Measurements from ENCODE around the gene E2F2.

DNA sequence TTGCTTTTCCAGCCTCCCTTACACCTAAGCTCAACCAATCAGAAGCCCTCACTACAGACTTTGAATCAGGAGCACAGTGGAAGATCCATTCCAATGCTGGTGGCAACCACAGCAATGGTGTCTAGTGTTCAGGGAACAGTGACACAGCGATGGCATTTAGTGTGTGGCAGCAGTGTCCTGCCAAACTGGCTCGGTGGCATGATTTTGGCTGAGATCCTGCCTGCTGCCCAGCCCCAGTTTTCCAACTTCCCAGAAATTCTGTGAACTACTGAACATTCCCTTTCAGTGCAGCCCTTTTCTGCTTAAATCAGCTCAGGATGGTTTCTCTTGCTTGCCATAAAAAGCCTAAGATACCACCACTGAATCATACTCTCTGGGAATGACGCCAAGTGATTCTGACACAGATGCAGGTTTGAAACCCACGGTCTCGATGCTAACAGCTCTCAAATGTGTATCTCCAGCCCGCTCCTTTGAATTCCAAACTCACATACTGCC lies 55.9 kb downstream of the E2F2 start:
- no peak for TF ChIP-seq ZNF331 (CRISPR knock-in tag; IDR thresholded peaks at IDR 0.05; ENCODE audit: low read depth)
- TF ChIP-seq, protein P1, sequence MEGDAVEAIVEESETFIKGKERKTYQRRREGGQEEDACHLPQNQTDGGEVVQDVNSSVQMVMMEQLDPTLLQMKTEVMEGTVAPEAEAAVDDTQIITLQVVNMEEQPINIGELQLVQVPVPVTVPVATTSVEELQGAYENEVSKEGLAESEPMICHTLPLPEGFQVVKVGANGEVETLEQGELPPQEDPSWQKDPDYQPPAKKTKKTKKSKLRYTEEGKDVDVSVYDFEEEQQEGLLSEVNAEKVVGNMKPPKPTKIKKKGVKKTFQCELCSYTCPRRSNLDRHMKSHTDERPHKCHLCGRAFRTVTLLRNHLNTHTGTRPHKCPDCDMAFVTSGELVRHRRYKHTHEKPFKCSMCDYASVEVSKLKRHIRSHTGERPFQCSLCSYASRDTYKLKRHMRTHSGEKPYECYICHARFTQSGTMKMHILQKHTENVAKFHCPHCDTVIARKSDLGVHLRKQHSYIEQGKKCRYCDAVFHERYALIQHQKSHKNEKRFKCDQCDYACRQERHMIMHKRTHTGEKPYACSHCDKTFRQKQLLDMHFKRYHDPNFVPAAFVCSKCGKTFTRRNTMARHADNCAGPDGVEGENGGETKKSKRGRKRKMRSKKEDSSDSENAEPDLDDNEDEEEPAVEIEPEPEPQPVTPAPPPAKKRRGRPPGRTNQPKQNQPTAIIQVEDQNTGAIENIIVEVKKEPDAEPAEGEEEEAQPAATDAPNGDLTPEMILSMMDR (conservative IDR thresholded peaks at IDR 0.05; ENCODE audit: low read depth in 2 of 2), result no peak

Measured in GM23338 (cell line).